Activated naive CD4-positive, alpha-beta T cell treated with anti-CD3 and anti-CD28 coated beads, Interleukin-2, amount 10 ng/mL, durations not matched to agents 7 days and 5 days (primary cell): ENCODE results near the gene WDR86.
A peak's percentile ranks its signal among the peaks of the same experiment; 100 is the strongest.

Source experiments
- CTCF ChIA-PET: fragments of 350-600 bp; sonication (Branson Sonifier 250); formaldehyde crosslinking; loops from one replicate; lab custom pipeline; 2021; ENCODE audit warnings: antibody characterized with exemption; lab: Charles Lee
- DNase-seq: peaks from one replicate; pipeline ENCODE4 v3.0.0-alpha.2; 2020
- H3K27ac Mint-ChIP-seq: one replicate; pipeline ENCODE4 v1.8.0; 2021; ENCODE audit warnings: mild to moderate bottlenecking, moderate library complexity, mixed read lengths
- H3K27me3 Mint-ChIP-seq: one replicate; pipeline ENCODE4 v1.8.0; 2021; ENCODE audit warnings: mild to moderate bottlenecking, mixed read lengths
- H3K36me3 Mint-ChIP-seq: one replicate; pipeline ENCODE4 v1.8.0; 2021; ENCODE audit warnings: mixed read lengths
- H3K4me1 Mint-ChIP-seq: one replicate; pipeline ENCODE4 v1.8.0; 2021; ENCODE audit warnings: mixed read lengths
- H3K4me3 Mint-ChIP-seq: one replicate; pipeline ENCODE4 v1.8.0; 2021; ENCODE audit warnings: mild to moderate bottlenecking, moderate library complexity, mixed read lengths
- H3K9me3 Mint-ChIP-seq: one replicate; pipeline ENCODE4 v1.8.0; 2021; ENCODE audit warnings: mixed read lengths

The WDR86 gene

DNA sequence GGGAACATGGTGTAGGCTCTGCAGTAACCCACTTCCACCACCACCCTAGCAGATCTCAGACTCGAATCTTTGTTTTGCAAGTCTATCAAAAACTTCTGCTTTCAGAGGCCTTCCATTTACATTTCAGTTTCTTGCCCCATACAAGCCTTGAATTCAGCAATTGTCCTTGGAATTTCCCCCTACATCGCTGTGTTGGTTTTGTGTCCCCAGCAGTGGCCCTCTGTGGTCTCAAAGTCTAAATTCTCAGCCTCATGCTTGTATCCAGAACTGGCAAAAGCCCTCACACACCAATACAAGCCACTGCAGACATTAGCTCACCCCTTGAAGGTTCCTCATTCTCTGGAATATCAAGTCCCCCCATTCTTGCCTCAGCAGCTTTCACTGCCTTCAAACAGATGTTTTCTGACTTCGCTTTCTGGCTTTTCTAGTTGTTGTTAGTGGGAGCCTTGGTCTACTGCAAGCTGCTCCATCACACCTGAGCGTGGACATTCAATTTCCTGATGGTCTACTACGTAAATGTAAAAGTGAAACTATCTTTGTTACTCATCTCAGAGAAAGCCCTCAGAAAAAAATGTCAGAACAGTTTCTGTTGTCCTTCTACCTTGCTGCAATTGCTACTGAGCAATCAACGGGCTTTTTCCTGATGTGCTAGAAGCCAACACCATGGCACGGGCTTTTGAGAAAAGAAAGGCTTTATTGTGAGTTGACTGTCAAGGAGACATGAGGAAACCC lies 70.0 kb downstream of the WDR86 start:
- Mint-ChIP-seq H3K4me3 (peak overlapping the region; percentile 52), H3K9me3 (peaks cover 9% of the 10 kb centered on the region), H3K4me1 (peaks cover 32% of the 10 kb centered on the region), H3K36me3 (peaks cover 4% of the 10 kb centered on the region), H3K27ac (peak overlapping the region; percentile 90), H3K27me3 (peaks cover 5% of the 10 kb centered on the region)
- DNase-seq = peak; percentile 34
- CTCF ChIA-PET = interaction anchor here (1.2 to 4.7 kb wide), 4 partner anchors 12 to 29 kb away, joined by 3 to 39 read pairs (median 10); no protein-coding TSS in a partner anchor

- no peak overlapping the region for H3K4me3 Mint-ChIP-seq
- CTCF ChIA-PET = interaction anchor here (1.3 to 4.7 kb wide), 3 partner anchors 13 to 30 kb away, joined by 3 to 39 read pairs (median 17); no protein-coding TSS in a partner anchor
- H3K4me1 Mint-ChIP-seq = peaks cover 32% of the 10 kb centered on the region
- DNase-seq = no peak
- peaks cover 6% of the 10 kb centered on the region for H3K27me3 Mint-ChIP-seq
- H3K27ac Mint-ChIP-seq = no peak overlapping the region
- peaks cover 4% of the 10 kb centered on the region for H3K36me3 Mint-ChIP-seq
- H3K9me3 Mint-ChIP-seq = peaks cover 9% of the 10 kb centered on the region
Measured at GRCh38 chr7:151338809-151339208, 71.0 kb downstream of the WDR86 start.

DNA sequence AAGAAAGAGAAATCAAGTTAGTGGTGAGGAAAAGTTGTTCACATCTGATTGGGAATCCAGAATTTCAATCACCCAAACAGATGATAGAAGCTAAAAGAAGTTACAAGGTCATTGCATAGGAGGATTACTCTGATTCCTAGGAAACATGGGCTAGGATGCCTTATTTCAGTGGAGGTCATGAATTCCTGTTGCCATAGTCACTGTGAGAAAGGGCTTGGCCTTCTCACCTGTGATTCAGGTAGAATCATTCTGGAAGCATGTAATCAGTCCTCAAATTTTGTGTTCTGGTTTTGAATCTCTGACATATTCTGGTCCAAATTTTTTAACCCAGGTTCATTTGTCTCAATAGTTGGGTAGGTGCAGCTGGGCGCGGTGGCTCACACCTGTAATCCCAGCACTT lies 72.5 kb downstream of the WDR86 start:
- Mint-ChIP-seq H3K9me3 (peaks cover 9% of the 10 kb centered on the region), H3K4me1 (peaks cover 21% of the 10 kb centered on the region), H3K36me3 (peaks cover 4% of the 10 kb centered on the region), H3K27me3 (peaks cover 15% of the 10 kb centered on the region), H3K27ac (no peak overlapping the region), H3K4me3 (no peak overlapping the region)
- no peak for DNase-seq
- CTCF ChIA-PET = no interaction called here

GRCh38 chr7:151336027-151336708 lies 73.7 kb downstream of the WDR86 start:
- CTCF ChIA-PET = no interaction called here
- no peak for DNase-seq
- Mint-ChIP-seq H3K27me3 (peaks cover 15% of the 10 kb centered on the region), H3K4me3 (no peak overlapping the region), H3K9me3 (peaks cover 9% of the 10 kb centered on the region), H3K36me3 (peaks cover 4% of the 10 kb centered on the region), H3K4me1 (peaks cover 17% of the 10 kb centered on the region), H3K27ac (no peak overlapping the region)

DNA sequence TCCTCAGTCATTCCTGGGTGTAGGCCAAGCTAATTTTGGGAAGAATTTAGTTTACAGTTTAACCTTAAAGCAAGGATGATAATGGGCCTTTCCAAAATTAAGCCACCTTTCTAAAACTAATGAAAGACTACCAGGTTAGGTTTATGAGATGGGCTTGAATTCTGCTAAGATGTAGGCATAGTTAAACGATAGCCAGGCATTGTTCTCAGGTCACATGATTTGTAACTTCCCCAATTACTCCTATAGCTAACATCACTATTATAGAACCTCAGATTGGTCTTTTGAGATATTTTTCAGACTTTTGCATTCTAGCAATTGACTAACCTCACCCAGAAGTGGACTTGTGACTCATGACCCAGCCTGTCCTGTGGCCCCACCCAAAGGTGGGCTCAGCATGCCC lies 75.2 kb downstream of the WDR86 start:
- no peak overlapping the region for H3K27ac Mint-ChIP-seq

More for the DNA sequence above, 75.2 kb downstream of the WDR86 start:
- Mint-ChIP-seq H3K36me3 (peaks cover under 1% of the 10 kb centered on the region), H3K4me1 (peaks cover 3% of the 10 kb centered on the region), H3K4me3 (no peak overlapping the region), H3K9me3 (peaks cover 5% of the 10 kb centered on the region), H3K27me3 (peaks cover 15% of the 10 kb centered on the region)
- DNase-seq = no peak
- CTCF ChIA-PET = interaction anchor here (0.8 to 1.7 kb wide), 6 partner anchors 9 to 114 kb away, joined by 3 to 5 read pairs (median 4); no protein-coding TSS in a partner anchor
